ENCODE measurements around the gene ATN1.

ATN1 gene

DNA sequence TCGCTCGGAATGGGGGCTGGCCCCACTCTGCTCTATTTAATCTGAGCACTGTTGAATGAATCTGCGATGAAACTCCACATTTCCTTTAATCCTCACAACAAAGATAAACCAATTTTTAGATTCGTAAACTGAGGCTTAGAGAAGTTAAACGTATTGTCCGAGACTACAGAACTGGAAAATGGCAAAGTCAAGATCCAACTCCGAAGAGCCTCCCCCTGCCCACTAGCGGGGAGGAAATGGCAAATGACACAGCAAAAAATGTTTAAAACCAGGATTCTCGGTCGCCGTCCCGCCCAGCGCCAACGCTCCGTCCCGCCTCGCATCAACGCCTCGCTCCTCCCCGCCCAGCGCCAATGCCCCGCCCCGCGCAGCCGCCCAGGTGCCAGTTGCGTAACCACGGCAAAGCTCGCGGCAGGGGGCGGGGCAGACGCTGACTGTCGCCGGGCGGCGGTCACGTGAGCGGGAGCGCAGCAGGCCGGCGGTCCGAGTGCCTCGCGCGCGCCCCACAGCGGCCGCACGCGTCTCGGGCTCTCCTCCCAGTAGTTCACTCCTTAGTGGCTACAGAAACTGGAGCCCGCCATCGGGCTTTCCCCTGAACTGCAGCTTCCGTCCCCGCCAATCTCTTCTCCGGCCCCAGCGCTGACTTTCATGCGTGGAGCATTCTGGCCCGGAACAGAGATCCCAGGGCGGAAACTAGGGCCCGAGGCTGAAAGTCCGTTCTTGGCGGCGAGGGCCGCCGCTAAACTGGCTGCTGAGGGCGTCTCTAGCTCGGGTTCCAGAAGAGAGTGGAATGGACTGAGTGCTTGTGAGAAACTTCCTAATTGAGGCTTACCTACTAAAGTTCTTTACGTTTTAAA, 36.7 kb upstream of the ATN1 start (continued):
- TF ChIP-seq ZNF280C (tag by site-specific recombination; IDR thresholded peaks at IDR 0.05) (no peak), ZNF362 (tag by site-specific recombination; IDR thresholded peaks at IDR 0.05) (0 out of 2 replicates have a peak, but pooled peaks have one; percentile 49), ZNF600 (tag by site-specific recombination; IDR thresholded peaks at IDR 0.05) (0 out of 2 replicates have a peak, but pooled peaks have one; percentile 62), ZXDB (tag by site-specific recombination; IDR thresholded peaks at IDR 0.05) (peak; percentile 38; the same call in 1 of the 2 replicates), TRIM28 (IDR thresholded peaks at IDR 0.05; ENCODE audit: borderline replicate concordance, low read length) (no peak), KLF9 (tag by site-specific recombination; IDR thresholded peaks at IDR 0.05; ENCODE audit: low read depth) (peak; percentile 92), ZNF660 (tag by site-specific recombination; IDR thresholded peaks at IDR 0.05) (peak; percentile 92), ZNF335 (tag by site-specific recombination; conservative IDR thresholded peaks at IDR 0.05) (peak; percentile 52; the same call in 1 of the 2 replicates), ZNF354C (tag by site-specific recombination; IDR thresholded peaks at IDR 0.05; ENCODE audit: borderline replicate concordance, low read depth) (no peak), ZSCAN30 (tag by site-specific recombination; IDR thresholded peaks at IDR 0.05) (peak; percentile 92), ZBTB17 (tag by site-specific recombination; IDR thresholded peaks at IDR 0.05) (peak; percentile 76), ZNF629 (tag by site-specific recombination; IDR thresholded peaks at IDR 0.05) (peak; percentile 69), KLF7 (tag by site-specific recombination; IDR thresholded peaks at IDR 0.05; ENCODE audit: borderline replicate concordance) (peak; percentile 78; the same call in 1 of the 2 replicates), ZNF521 (tag by site-specific recombination; IDR thresholded peaks at IDR 0.05) (no peak), ZNF202 (tag by site-specific recombination; IDR thresholded peaks at IDR 0.05; ENCODE audit: borderline replicate concordance) (no peak; the same call in 1 of the 2 replicates), ZNF19 (tag by site-specific recombination; IDR thresholded peaks at IDR 0.05; ENCODE audit: low read depth) (no peak), IKZF3 (tag by site-specific recombination; IDR thresholded peaks at IDR 0.05) (peak; percentile 58; the same call in 1 of the 2 replicates), ZNF518A (tag by site-specific recombination; conservative IDR thresholded peaks at IDR 0.05; ENCODE audit: low read depth) (0 out of 2 replicates have a peak, but pooled peaks have one; percentile 10), ZNF654 (tag by site-specific recombination; IDR thresholded peaks at IDR 0.05; ENCODE audit: low read depth) (peak; percentile 9; the same call in 1 of the 2 replicates), ZNF792 (tag by site-specific recombination; IDR thresholded peaks at IDR 0.05) (no peak), ZIC2 (tag by site-specific recombination; IDR thresholded peaks at IDR 0.05) (peak; percentile 79)
- TF ChIP-seq, protein P1, sequence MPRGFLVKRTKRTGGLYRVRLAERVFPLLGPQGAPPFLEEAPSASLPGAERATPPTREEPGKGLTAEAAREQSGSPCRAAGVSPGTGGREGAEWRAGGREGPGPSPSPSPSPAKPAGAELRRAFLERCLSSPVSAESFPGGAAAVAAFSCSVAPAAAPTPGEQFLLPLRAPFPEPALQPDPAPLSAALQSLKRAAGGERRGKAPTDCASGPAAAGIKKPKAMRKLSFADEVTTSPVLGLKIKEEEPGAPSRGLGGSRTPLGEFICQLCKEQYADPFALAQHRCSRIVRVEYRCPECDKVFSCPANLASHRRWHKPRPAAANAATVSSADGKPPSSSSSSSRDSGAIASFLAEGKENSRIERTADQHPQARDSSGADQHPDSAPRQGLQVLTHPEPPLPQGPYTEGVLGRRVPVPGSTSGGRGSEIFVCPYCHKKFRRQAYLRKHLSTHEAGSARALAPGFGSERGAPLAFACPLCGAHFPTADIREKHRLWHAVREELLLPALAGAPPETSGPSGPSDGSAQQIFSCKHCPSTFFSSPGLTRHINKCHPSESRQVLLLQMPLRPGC (tag by site-specific recombination; IDR thresholded peaks at IDR 0.05): 0 out of 2 replicates have a peak, but pooled peaks have one; percentile 38
- TF ChIP-seq, protein P2, sequence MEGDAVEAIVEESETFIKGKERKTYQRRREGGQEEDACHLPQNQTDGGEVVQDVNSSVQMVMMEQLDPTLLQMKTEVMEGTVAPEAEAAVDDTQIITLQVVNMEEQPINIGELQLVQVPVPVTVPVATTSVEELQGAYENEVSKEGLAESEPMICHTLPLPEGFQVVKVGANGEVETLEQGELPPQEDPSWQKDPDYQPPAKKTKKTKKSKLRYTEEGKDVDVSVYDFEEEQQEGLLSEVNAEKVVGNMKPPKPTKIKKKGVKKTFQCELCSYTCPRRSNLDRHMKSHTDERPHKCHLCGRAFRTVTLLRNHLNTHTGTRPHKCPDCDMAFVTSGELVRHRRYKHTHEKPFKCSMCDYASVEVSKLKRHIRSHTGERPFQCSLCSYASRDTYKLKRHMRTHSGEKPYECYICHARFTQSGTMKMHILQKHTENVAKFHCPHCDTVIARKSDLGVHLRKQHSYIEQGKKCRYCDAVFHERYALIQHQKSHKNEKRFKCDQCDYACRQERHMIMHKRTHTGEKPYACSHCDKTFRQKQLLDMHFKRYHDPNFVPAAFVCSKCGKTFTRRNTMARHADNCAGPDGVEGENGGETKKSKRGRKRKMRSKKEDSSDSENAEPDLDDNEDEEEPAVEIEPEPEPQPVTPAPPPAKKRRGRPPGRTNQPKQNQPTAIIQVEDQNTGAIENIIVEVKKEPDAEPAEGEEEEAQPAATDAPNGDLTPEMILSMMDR (tag by site-specific recombination; IDR thresholded peaks at IDR 0.05): peak; percentile 86
- TF ChIP-seq, protein P3, sequence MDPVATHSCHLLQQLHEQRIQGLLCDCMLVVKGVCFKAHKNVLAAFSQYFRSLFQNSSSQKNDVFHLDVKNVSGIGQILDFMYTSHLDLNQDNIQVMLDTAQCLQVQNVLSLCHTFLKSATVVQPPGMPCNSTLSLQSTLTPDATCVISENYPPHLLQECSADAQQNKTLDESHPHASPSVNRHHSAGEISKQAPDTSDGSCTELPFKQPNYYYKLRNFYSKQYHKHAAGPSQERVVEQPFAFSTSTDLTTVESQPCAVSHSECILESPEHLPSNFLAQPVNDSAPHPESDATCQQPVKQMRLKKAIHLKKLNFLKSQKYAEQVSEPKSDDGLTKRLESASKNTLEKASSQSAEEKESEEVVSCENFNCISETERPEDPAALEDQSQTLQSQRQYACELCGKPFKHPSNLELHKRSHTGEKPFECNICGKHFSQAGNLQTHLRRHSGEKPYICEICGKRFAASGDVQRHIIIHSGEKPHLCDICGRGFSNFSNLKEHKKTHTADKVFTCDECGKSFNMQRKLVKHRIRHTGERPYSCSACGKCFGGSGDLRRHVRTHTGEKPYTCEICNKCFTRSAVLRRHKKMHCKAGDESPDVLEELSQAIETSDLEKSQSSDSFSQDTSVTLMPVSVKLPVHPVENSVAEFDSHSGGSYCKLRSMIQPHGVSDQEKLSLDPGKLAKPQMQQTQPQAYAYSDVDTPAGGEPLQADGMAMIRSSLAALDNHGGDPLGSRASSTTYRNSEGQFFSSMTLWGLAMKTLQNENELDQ (tag by site-specific recombination; IDR thresholded peaks at IDR 0.05; ENCODE audit: low read depth): no peak
